Measurements from ENCODE around the gene CFDP1.
A peak's percentile ranks its signal among the peaks of the same experiment; 100 is the strongest.

Gene CFDP1

DNA sequence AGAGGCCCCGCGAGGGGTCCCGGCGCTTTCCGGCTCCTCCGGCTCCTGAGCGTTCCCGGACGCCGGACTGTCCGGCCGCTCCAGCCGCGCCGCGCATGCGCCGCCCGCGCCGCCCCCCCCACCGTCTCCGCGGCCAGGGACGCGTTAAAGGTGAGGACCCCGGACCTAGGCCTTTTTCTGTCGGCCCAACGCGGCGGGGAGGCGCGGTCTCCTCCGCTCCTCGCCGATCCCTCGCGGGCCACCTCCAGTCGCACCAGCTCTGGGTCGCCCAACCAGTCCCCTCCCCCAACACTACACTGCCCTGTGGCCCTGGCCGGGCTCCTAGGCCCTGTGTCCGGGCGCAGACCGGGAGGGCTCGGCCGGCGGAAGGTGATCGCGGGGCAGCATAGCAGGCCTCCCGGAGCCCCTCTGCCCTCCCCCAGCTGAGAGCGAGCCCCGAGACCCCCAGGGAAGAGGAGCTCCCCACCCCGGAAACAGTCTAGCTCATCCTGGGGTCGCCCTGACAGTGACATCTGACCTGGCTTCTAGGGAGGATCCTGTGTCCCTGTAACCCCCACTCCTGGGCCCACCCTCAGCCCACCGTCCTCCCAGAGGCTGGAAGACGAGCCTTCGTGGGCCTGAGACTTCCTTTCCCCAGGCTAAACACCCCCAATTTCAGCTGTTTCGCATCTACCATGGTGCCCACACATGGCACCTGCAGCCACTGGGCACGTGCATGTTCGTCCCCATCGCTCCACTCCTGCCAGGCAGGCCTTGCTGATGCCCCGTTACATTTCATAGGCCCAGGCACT lies 167.2 kb downstream of the CFDP1 start:
- H3K9ac ChIP-seq (ENCODE audit: low read length), result peak overlapping the region; percentile 62
- no peaks in the 10 kb centered on the region for H3K9me3 ChIP-seq (ENCODE audit: control insufficient read depth, low read depth, low read length)
- no peaks in the 10 kb centered on the region for H3K27me3 ChIP-seq (ENCODE audit: control insufficient read depth, insufficient read depth, low read length)
- no peaks in the 10 kb centered on the region for H3K36me3 ChIP-seq (ENCODE audit: control insufficient read depth, low read depth, low read length)
- peaks cover 13% of the 10 kb centered on the region for H3K4me1 ChIP-seq (ENCODE audit: control insufficient read depth, low read depth, low read length)
- no peak overlapping the region for H3K27ac ChIP-seq (ENCODE audit: low read length)
- H3K4me3 ChIP-seq (ENCODE audit: low read length), result peak overlapping the region; percentile 90

DNA sequence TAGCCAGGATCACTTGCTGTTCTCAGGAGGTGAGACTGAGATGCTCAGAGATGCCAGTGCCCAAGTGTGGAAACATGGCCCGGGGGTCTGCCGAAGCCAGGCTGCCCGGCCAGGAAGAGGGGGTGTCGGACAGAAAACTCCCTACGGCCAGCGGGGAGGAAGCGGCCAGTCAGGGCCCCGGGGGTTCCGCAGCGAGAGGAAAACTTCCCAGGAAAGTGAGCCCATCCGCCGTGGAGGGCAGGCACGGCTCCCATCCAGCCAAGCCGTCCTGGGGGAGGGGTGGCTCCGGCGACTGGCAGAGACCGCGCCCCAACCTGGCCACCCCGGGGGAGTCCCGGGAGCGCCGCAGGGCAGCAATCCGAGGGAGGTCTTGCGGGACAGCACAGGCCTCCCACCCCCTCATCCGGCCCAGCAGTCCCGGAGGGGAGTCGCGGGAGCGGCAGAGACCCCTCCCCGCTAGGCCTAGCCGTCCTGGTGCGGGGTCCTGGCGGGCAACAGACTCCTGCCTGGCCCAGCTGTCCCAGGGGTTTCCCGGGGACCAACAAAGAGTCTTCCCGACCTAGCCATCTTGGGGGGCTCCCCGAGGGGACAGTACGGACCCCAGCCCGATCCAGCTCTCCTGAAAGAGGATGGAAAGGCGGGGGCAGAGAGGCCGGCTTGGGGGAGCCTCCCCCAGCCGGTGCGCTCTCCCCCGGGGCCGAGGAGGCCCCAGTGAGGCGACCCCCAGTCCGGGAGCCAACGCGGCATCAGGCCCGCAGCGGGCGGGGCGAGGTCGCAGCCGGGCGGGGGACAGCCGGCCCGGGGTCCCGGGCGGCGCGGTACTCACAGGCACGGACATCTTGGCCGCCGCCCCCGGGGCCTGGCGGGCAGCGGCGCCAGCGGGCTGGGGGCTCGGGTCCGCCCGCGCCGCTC lies 168.0 kb downstream of the CFDP1 start:
- no peak overlapping the region for H3K27ac ChIP-seq (ENCODE audit: low read length)
- peaks cover 15% of the 10 kb centered on the region for H3K4me1 ChIP-seq (ENCODE audit: control insufficient read depth, low read depth, low read length)

DNA sequence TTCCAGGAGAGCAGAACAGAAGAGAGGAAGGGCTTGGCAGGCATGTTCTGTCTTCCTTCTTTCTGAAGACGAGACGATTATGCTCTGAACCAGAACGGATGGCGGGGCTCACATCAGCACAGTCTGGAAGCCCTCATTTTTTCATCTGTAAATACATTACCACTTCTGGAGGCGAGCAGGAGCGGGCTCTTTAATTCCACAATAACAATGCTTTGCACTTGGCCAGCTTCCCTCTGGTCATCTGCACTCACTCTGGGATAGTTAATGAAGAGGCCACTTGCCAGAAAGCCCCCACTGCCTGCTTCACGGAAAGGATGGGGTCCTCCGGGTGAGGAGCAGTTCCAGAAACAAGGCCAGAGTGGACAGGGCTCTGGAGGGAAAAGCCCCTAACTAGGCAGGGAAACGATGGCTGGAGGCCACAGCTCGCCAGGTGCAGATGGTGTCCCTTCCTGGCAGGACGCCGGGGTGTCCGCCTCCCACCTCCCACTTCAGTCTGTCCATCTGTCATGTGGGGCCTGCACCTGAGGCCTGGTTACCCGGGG lies 168.8 kb downstream of the CFDP1 start:
- no peaks in the 10 kb centered on the region for H3K9me3 ChIP-seq (ENCODE audit: control insufficient read depth, low read depth, low read length)
- peak overlapping the region; percentile 82 for H3K9ac ChIP-seq (ENCODE audit: low read length)
- no peaks in the 10 kb centered on the region for H3K36me3 ChIP-seq (ENCODE audit: control insufficient read depth, low read depth, low read length)
- H3K27ac ChIP-seq (ENCODE audit: low read length), result no peak overlapping the region
- H3K27me3 ChIP-seq (ENCODE audit: control insufficient read depth, insufficient read depth, low read length), result no peaks in the 10 kb centered on the region
- peaks cover 15% of the 10 kb centered on the region for H3K4me1 ChIP-seq (ENCODE audit: control insufficient read depth, low read depth, low read length)
- H3K4me3 ChIP-seq (ENCODE audit: low read length), result peak overlapping the region; percentile 90

More for the DNA sequence above, 168.0 kb downstream of the CFDP1 start:
- H3K36me3 ChIP-seq (ENCODE audit: control insufficient read depth, low read depth, low read length), result no peaks in the 10 kb centered on the region
- peak overlapping the region; percentile 82 for H3K9ac ChIP-seq (ENCODE audit: low read length)
- no peaks in the 10 kb centered on the region for H3K9me3 ChIP-seq (ENCODE audit: control insufficient read depth, low read depth, low read length)
- peak overlapping the region; percentile 90 for H3K4me3 ChIP-seq (ENCODE audit: low read length)
- no peaks in the 10 kb centered on the region for H3K27me3 ChIP-seq (ENCODE audit: control insufficient read depth, insufficient read depth, low read length)

DNA sequence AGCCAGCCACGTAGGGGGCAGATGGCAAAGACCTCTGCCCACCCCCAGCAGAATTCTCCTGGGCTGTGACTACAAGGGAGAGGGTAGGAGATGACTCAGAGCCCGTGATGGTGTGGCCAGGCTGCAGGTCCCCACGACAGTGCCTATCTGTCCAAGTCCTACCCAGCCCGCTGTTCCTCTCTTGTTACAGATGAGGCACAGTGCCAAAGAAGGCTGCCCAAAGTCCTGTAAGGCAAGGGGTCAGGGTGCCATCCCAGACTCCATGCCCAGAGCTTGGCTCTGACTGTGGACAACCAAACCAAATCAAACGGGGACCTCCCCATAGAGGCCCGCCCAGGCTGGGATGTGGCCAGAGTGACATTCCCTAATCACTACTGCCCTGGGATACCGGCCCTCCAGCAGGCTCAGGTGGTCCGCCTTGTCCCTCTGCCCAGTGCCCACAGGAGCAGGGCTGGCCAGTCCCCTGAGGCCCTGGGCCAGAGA lies 169.3 kb downstream of the CFDP1 start:
- Histone ChIP-seq H3K27ac (ENCODE audit: low read length) (no peak overlapping the region), H3K4me3 (ENCODE audit: low read length) (peak overlapping the region; percentile 90), H3K4me1 (ENCODE audit: control insufficient read depth, low read depth, low read length) (peaks cover 15% of the 10 kb centered on the region), H3K36me3 (ENCODE audit: control insufficient read depth, low read depth, low read length) (no peaks in the 10 kb centered on the region), H3K27me3 (ENCODE audit: control insufficient read depth, insufficient read depth, low read length) (no peaks in the 10 kb centered on the region), H3K9ac (ENCODE audit: low read length) (no peak overlapping the region), H3K9me3 (ENCODE audit: control insufficient read depth, low read depth, low read length) (no peaks in the 10 kb centered on the region)

DNA sequence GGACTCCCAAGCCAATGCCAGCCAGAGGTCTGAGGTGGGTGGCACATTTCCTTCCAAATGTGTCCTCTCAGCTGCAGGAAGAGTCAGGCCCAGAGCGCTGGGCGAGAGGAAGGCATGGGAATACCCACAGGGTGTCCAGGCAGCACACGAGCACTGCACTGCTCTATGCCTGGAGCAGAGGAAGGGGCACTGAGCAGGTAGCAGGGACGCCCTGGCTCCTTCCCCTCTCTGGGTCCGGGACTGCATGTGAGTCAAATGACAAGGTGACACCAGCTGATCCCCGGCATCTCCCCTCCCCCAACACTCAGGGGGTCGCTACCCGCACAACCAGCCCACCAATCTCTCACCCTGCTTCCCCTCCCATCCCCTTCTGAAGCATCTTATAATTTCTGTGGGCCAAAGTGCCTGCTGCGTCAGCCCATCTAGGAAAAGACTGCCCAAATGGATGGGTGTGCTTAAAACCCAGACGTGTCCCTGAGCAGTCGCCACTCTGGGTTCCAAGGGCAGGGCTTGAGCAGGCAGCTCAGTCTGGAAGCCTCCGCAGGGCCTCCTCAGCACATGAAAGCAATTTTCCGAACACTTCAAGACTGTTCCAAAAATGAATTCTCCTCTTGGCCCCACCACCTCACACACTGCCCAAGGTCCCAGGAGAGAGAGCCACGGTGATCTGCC lies 169.9 kb downstream of the CFDP1 start:
- Histone ChIP-seq H3K4me1 (ENCODE audit: control insufficient read depth, low read depth, low read length) (peaks cover 21% of the 10 kb centered on the region), H3K27ac (ENCODE audit: low read length) (no peak overlapping the region), H3K4me3 (ENCODE audit: low read length) (no peak overlapping the region), H3K9me3 (ENCODE audit: control insufficient read depth, low read depth, low read length) (no peaks in the 10 kb centered on the region), H3K27me3 (ENCODE audit: control insufficient read depth, insufficient read depth, low read length) (no peaks in the 10 kb centered on the region), H3K9ac (ENCODE audit: low read length) (no peak overlapping the region), H3K36me3 (ENCODE audit: control insufficient read depth, low read depth, low read length) (no peaks in the 10 kb centered on the region)

DNA sequence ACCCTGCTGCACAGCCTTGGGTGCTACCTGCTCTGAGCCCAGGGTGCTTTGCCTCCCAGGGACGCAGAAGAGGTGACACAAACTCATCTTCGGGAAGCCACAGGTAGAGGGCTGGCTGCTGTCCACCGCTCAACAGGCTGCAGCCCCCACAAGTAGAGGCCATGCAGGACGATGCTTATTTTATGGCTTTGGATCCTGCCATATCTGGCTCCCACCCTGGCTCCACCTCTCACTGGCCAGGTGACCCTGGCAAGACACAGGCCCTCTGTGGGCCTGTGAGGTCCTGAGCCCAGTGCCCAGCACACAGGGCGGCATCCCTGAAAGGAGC lies 170.5 kb downstream of the CFDP1 start:
- Histone ChIP-seq H3K4me3 (ENCODE audit: low read length) (no peak overlapping the region), H3K9me3 (ENCODE audit: control insufficient read depth, low read depth, low read length) (no peaks in the 10 kb centered on the region), H3K36me3 (ENCODE audit: control insufficient read depth, low read depth, low read length) (no peaks in the 10 kb centered on the region), H3K27ac (ENCODE audit: low read length) (no peak overlapping the region), H3K4me1 (ENCODE audit: control insufficient read depth, low read depth, low read length) (peaks cover 21% of the 10 kb centered on the region), H3K27me3 (ENCODE audit: control insufficient read depth, insufficient read depth, low read length) (no peaks in the 10 kb centered on the region), H3K9ac (ENCODE audit: low read length) (no peak overlapping the region)

DNA sequence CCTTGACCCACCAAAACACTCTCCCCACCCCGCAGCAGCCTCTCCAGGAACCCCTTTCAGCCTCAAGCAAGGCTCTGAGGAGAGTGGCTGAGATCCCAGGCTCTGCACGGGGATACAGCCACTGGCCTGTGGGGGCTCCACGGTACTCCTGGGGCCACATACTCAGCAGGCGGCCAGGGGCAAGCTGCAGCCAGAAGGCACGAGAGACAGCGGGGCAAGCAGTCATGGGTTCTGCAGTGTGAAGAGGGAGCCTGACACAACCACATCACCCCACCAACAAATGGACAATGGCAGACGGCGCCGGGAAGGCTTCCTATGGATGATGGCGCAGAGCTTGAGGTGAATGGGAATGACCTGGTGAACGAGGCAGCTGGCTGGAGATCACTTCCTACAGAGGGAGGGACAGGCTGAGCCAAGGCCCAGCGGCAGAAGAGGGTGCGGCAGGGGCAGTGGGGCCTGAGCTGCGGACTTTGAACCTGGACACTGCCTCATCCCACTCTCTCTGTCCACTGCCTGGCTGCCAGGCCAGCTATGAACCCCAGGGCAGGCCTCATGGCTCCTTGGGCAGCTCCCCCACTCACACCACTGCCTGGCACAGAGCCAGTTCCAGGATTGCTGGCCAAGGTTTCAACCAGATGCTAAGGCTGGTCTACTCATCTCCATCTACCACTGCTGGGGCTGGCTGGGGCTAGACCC lies 171.1 kb downstream of the CFDP1 start:
- Histone ChIP-seq H3K9me3 (ENCODE audit: control insufficient read depth, low read depth, low read length) (no peaks in the 10 kb centered on the region), H3K27ac (ENCODE audit: low read length) (no peak overlapping the region), H3K4me3 (ENCODE audit: low read length) (no peak overlapping the region), H3K9ac (ENCODE audit: low read length) (no peak overlapping the region), H3K27me3 (ENCODE audit: control insufficient read depth, insufficient read depth, low read length) (no peaks in the 10 kb centered on the region), H3K4me1 (ENCODE audit: control insufficient read depth, low read depth, low read length) (peaks cover 21% of the 10 kb centered on the region), H3K36me3 (ENCODE audit: control insufficient read depth, low read depth, low read length) (no peaks in the 10 kb centered on the region)

DNA sequence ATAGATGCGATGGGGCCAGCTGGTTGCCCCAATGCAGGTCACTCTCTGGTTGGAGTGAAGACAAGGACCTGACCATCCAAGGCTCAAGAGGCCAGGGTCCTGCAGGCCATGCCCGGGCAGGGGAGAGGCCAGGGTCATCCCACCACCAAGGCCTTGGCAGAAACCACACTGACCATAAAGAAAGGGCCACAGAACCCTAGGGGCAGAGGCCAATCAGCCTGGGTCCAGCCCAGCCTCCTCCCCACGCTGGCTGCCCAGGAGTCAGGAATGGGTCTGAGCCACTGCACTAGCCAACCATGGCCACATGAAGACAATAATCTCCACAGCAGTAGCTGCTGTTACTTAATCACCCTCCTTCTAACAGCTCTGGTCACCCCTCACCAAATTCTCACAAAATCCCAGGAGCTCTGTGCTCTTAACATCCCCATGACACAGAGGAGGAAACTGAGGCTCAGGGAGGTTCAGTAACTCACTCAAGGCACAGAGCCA lies 171.7 kb downstream of the CFDP1 start:
- no peaks in the 10 kb centered on the region for H3K36me3 ChIP-seq (ENCODE audit: control insufficient read depth, low read depth, low read length)
- no peaks in the 10 kb centered on the region for H3K27me3 ChIP-seq (ENCODE audit: control insufficient read depth, insufficient read depth, low read length)
- H3K9ac ChIP-seq (ENCODE audit: low read length), result no peak overlapping the region
- H3K27ac ChIP-seq (ENCODE audit: low read length), result no peak overlapping the region
- no peaks in the 10 kb centered on the region for H3K9me3 ChIP-seq (ENCODE audit: control insufficient read depth, low read depth, low read length)
- no peak overlapping the region for H3K4me3 ChIP-seq (ENCODE audit: low read length)
- peaks cover 25% of the 10 kb centered on the region for H3K4me1 ChIP-seq (ENCODE audit: control insufficient read depth, low read depth, low read length)

DNA sequence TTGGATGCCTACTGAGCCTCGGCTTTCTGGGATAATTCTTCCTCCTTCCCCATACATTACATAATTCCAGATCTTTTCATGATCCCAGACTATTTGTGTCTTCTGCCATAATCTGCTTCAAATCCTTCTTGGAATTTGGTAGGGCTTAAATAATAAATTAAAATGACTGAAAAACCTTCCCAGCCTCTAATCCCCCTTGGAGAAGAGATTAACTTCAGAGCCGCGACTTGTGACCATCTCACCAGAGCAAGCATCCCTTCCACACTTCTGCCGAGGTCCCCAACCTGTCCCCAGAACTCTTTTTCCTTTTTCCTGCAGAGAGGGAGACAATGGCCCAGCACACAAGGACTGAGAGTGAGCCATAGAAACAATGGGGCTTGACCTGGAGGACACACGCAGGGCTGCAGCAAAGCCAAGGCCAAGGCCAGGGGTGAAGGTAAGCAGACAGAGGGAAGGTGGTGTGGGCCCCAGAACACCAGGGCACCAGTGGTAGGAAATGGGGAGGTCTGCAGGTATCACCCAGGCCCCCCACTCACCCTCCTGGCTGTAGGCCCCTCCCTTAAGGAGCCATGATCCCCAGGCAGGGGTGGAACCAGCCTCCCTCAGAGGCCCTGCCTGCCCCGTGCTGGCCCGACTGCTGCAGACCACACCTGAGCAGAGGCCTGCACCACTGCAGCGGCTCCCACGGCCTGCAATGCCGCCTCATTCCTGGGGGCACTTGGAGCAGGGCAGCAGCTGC lies 172.3 kb downstream of the CFDP1 start:
- Histone ChIP-seq H3K9ac (ENCODE audit: low read length) (no peak overlapping the region), H3K9me3 (ENCODE audit: control insufficient read depth, low read depth, low read length) (no peaks in the 10 kb centered on the region), H3K4me1 (ENCODE audit: control insufficient read depth, low read depth, low read length) (peaks cover 30% of the 10 kb centered on the region), H3K27ac (ENCODE audit: low read length) (no peak overlapping the region), H3K4me3 (ENCODE audit: low read length) (no peak overlapping the region), H3K36me3 (ENCODE audit: control insufficient read depth, low read depth, low read length) (no peaks in the 10 kb centered on the region), H3K27me3 (ENCODE audit: control insufficient read depth, insufficient read depth, low read length) (no peaks in the 10 kb centered on the region)

DNA sequence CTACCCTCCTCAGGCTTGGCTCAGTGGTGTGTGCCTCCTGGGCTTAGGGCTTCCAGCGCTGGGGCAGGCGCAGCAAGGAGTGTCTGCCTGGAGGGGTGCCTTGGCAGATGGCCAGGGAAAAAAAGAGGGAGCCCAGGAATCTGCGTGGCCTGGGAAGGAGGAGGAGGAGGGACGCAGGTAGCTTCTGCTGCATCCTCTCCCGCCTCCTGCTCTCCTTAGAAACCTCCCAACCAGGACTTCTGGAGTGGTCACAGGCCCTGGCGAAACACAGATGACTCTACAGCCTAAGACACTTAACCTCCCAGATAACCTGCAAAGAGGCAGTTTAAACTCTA lies 174.5 kb downstream of the CFDP1 start:
- Histone ChIP-seq H3K27ac (ENCODE audit: low read length) (no peak overlapping the region), H3K27me3 (ENCODE audit: control insufficient read depth, insufficient read depth, low read length) (no peaks in the 10 kb centered on the region), H3K36me3 (ENCODE audit: control insufficient read depth, low read depth, low read length) (no peaks in the 10 kb centered on the region), H3K9me3 (ENCODE audit: control insufficient read depth, low read depth, low read length) (no peaks in the 10 kb centered on the region), H3K4me1 (ENCODE audit: control insufficient read depth, low read depth, low read length) (peaks cover 45% of the 10 kb centered on the region), H3K9ac (ENCODE audit: low read length) (no peak overlapping the region), H3K4me3 (ENCODE audit: low read length) (no peak overlapping the region)
